Endothelial cell of umbilical vein (primary cell): ENCODE data around the gene OSBPL9. TPM values are rescaled to one million over a fixed set of nuclear protein-coding genes. Genes with fewer than 3 reads are reported as not detected.

Source experiments
- BruUV-seq: library from RNA; stranded (reverse); fragments of 400-500 nt; replicated peaks from 2 replicates; lab custom pipeline; 2021; lab: Mats Ljungman, UMichigan
- CTCF ChIA-PET: fragments of 300-600, 350-600 bp; sonication (Branson Sonifier 250); formaldehyde crosslinking; loops from one replicate; lab custom pipeline; 2021; ENCODE audit warnings: antibody characterized with exemption, inconsistent platforms; lab: Charles Lee
- POLR2A ChIA-PET: fragments of 300-600, 350-600 bp; sonication (Branson Sonifier 250); formaldehyde crosslinking; loops from one replicate; lab custom pipeline; 2021; ENCODE audit warnings: antibody characterized with exemption, inconsistent platforms; lab: Charles Lee
- DNase-seq: peaks from one replicate; pipeline ENCODE4 v3.0.0-alpha.2; 2011; ENCODE audit warnings: low read depth, low spot score
- FAIRE-seq: peaks from 2 replicates; lab custom pipeline; 2011; peaks lifted over from hg19 to GRCh38; lab: Jason Lieb, UNC
- H2AFZ ChIP-seq: 2 replicates; pipeline ENCODE4 v1.6.0; 2012; ENCODE audit warnings: low read depth, low read length, control low read depth, inconsistent platforms
- H3K27ac ChIP-seq: 2 replicates; pipeline ENCODE4 v1.5.1; 2011; ENCODE audit warnings: low read depth, mild to moderate bottlenecking, control low read depth, low read length, moderate library complexity; ENCODE audit not compliant: insufficient read depth
- H3K27me3 ChIP-seq, 2 experiments: 2 replicates each; pipeline versions ENCODE4 v1.6.0 to v1.6.1; 2011; ENCODE audit warnings: low read length in 2 of 2, mixed read lengths in 1 of 2; ENCODE audit not compliant: control insufficient read depth in 2 of 2, insufficient read depth in 2 of 2
- H3K36me3 ChIP-seq, 2 experiments: 2 replicates in 1 of 2; 3 replicates in 1 of 2; pipeline ENCODE4 v1.5.1; 2011; ENCODE audit warnings: low read length in 2 of 2, mild to moderate bottlenecking in 1 of 2, moderate library complexity in 1 of 2; ENCODE audit not compliant: control insufficient read depth in 2 of 2, insufficient read depth in 2 of 2; ENCODE audit errors: extremely low read depth in 1 of 2
- H3K4me1 ChIP-seq: 3 replicates; pipeline ENCODE4 v1.5.1; 2011; ENCODE audit warnings: mild to moderate bottlenecking, low read length; ENCODE audit not compliant: control insufficient read depth, insufficient read depth; ENCODE audit errors: extremely low read depth
- H3K4me2 ChIP-seq: 2 replicates; pipeline ENCODE4 v1.6.1; 2011; ENCODE audit warnings: low read length, control low read depth, mixed read lengths; ENCODE audit not compliant: insufficient read depth
- H3K4me3 ChIP-seq, 3 experiments: fragments of 200-600 bp in 1 of 3; sonication (generic), shearing (Covaris generic) in 1 of 3; replicated peaks in 1 of 3; 2 replicates each; pipeline ENCODE4 v1.5.1; 2011 to 2016; ENCODE audit warnings: control low read depth in 3 of 3, low read length in 3 of 3, mild to moderate bottlenecking in 2 of 3, inconsistent platforms in 1 of 3, low read depth in 1 of 3, moderate library complexity in 1 of 3; ENCODE audit not compliant: insufficient read depth in 1 of 3
- H3K79me2 ChIP-seq: 2 replicates; pipeline ENCODE4 v1.6.0; 2012; ENCODE audit warnings: low read length, inconsistent platforms; ENCODE audit not compliant: control insufficient read depth, insufficient read depth
- H3K9ac ChIP-seq: replicated peaks from 2 replicates; pipeline ENCODE3; 2011; ENCODE audit warnings: low read length, control low read depth; ENCODE audit not compliant: insufficient read depth; ENCODE audit errors: extremely low read depth
- H3K9me1 ChIP-seq: replicated peaks from 3 replicates; pipeline ENCODE4 v1.6.0; 2011; ENCODE audit warnings: mild to moderate bottlenecking, low read length; ENCODE audit not compliant: control insufficient read depth, insufficient read depth; ENCODE audit errors: extremely low read depth
- H3K9me3 ChIP-seq: replicated peaks from 2 replicates; pipeline ENCODE4 v1.5.1; 2012; ENCODE audit warnings: low read length, inconsistent platforms; ENCODE audit not compliant: control insufficient read depth, insufficient read depth
- H4K20me1 ChIP-seq: replicated peaks from 2 replicates; pipeline ENCODE3; 2011; ENCODE audit warnings: mild to moderate bottlenecking, low read length; ENCODE audit not compliant: control insufficient read depth, insufficient read depth; ENCODE audit errors: extremely low read depth
- CTCF ChIP-seq, 2 donors: IDR thresholded peaks; 1 replicate in 1 of 2; 2 replicates in 1 of 2; pipeline ENCODE4 v1.5.1; 2011; ENCODE audit warnings: low read length in 2 of 2, mild to moderate bottlenecking in 2 of 2, moderate library complexity in 2 of 2, control low read depth in 1 of 2, inconsistent platforms in 1 of 2, low read depth in 1 of 2; ENCODE audit not compliant: insufficient read depth in 1 of 2; ENCODE audit errors: extremely low read depth in 1 of 2
- EZH2 ChIP-seq: IDR thresholded peaks from 2 replicates; pipeline ENCODE4 v1.6.1; 2012; ENCODE audit warnings: borderline replicate concordance, low read depth, mild to moderate bottlenecking, moderate library complexity, low read length, inconsistent platforms; ENCODE audit not compliant: severe bottlenecking
- FOS ChIP-seq: IDR thresholded peaks from 2 replicates; pipeline ENCODE4 v1.6.1; 2011; ENCODE audit warnings: mild to moderate bottlenecking, low read length, moderate library complexity, borderline replicate concordance; ENCODE audit not compliant: insufficient read depth
- GATA2 ChIP-seq: IDR thresholded peaks from 2 replicates; pipeline ENCODE4 v1.7.0; 2011; ENCODE audit warnings: low read depth, mild to moderate bottlenecking, moderate library complexity, mixed read lengths, low read length; ENCODE audit not compliant: insufficient read length, insufficient read depth
- JUN ChIP-seq: IDR thresholded peaks from 2 replicates; pipeline ENCODE4 v1.6.1; 2011; ENCODE audit warnings: borderline replicate concordance, low read depth; ENCODE audit not compliant: insufficient read length, insufficient read depth
- MAX ChIP-seq: IDR thresholded peaks from 2 replicates; pipeline ENCODE4 v1.6.1; 2011; ENCODE audit not compliant: insufficient read depth, insufficient read length
- MYC ChIP-seq: IDR thresholded peaks from one replicate; pipeline ENCODE4 v1.6.1; 2011; ENCODE audit warnings: mild to moderate bottlenecking, low read depth, low read length
- POLR2A ChIP-seq: IDR thresholded peaks from 2 replicates; pipeline ENCODE4 v1.6.1; 2012; ENCODE audit warnings: low read depth, mild to moderate bottlenecking, control low read depth, low read length
- POLR2AphosphoS5 ChIP-seq: IDR thresholded peaks from 2 replicates; pipeline ENCODE4 v1.6.1; 2012; ENCODE audit warnings: low read depth, mild to moderate bottlenecking, control low read depth, low read length, moderate library complexity; ENCODE audit not compliant: insufficient read depth
- dilution Hi-C: fragments of 300-500 bp; cut with MboI; formaldehyde crosslinking; loops from one replicate; pipeline ENCODE4 v1.15.0; 2019; ENCODE audit warnings: low sequenced_read_pairs; ENCODE audit not compliant: extremely low pct_ligation_motif_present
- intact Hi-C: fragments of 100-400 bp; cut with micrococcal nuclease; formaldehyde crosslinking; loops from one replicate; pipeline ENCODE4 v1.10.0; 2022
- polyA plus RNA-seq, 4 experiments: library from polyadenylated mRNA; depleted of rRNA in 3 of 4; stranded (reverse) in 3 of 4; unstranded in 1 of 4; fragments of >200 nt; gene quantifications; 2 replicates each; pipeline versions ENCODE4 v1.2.1 to v1.2.3, GENCODE V29; 2011 to 2012; ENCODE audit warnings: missing spikeins in 1 of 4
- total RNA-seq: library from RNA; stranded (reverse); gene quantifications from 2 replicates; pipeline ENCODE4 v1.2.3, GENCODE V29; 2021

The OSBPL9 gene
- total and polyA plus RNA-seq, 2 donors (not counting 3 experiments of a cell fraction or from before 2014, with no cell fraction given), result 46.2 to 80.3 TPM

- dilution Hi-C loops, result no loop called here
- BruUV-seq, result no TSS peak
- no peaks in the 10 kb centered on the region for H3K27me3 ChIP-seq
- H3K4me3 ChIP-seq, result no peak overlapping the region
- no peaks in the 10 kb centered on the region for H3K9me1 ChIP-seq
- intact Hi-C loops, result no loop called here
- peaks cover 27% of the 10 kb centered on the region for H3K4me1 ChIP-seq
- no peak overlapping the region for H3K27ac ChIP-seq
- peaks cover 3% of the 10 kb centered on the region for H4K20me1 ChIP-seq
- no peaks in the 10 kb centered on the region for H3K9me3 ChIP-seq
- peaks cover 35% of the 10 kb centered on the region for H3K79me2 ChIP-seq
- no peak for DNase-seq
- ChIA-PET CTCF (interaction anchor here (1.0 to 3.4 kb wide), 3 partner anchors 88 to 146 kb away, joined by 4 to 17 read pairs (median 5); no protein-coding TSS in a partner anchor), POLR2A (no interaction called here)
- TF ChIP-seq MYC (no peak), MAX (no peak), POLR2AphosphoS5 (no peak), POLR2A (no peak), CTCF (IDR thresholded peaks at IDR 0.05; ENCODE audit: extremely low read depth in 1 of 2, insufficient read depth in 1 of 2, low read depth in 1 of 2, low read length in 2 of 2) (no peak), JUN (no peak), EZH2 (no peak), GATA2 (no peak), FOS (no peak)
- H3K9ac ChIP-seq, result no peak overlapping the region
- FAIRE-seq, result no peak
- H3K4me2 ChIP-seq, result no peak overlapping the region
- H2AFZ ChIP-seq, result no peak overlapping the region
- H3K36me3 ChIP-seq, result no peaks in the 10 kb centered on the region
Measured at GRCh38 chr1:51623025-51623424, 6.1 kb downstream of the OSBPL9 start.
